Erythroblast (primary cell): Measurements from ENCODE around the gene MYO15B.

ENCODE experiments used
- GATA1 ChIP-seq: IDR thresholded peaks from 2 replicates; pipeline ENCODE4 v1.6.1; 2011; ENCODE audit warnings: low read depth, mild to moderate bottlenecking, control low read depth, low read length, moderate library complexity
- POLR2A ChIP-seq: IDR thresholded peaks from 2 replicates; pipeline ENCODE4 v1.6.1; 2011; ENCODE audit warnings: mild to moderate bottlenecking, low read length

DNA sequence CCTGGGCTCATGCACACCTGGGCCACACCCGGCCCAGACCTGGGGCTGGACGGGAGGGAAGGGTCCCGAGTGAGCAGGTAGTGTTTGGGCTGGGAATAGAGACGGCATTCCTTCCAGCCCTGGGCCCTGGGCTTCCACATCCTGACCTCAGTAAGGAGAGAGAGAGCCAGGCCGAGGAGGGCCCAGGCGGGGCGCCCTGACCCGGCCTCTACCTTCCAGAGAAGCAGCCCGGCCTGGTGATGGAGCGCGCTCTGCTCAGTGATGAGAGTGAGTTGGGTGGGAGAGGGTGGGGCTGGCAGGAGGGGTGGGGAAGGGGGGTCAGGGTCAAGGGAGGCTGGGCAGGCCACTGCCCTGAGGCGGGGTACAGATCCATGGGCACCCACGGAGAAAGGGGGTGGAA lies 13.6 kb upstream of the MYO15B start:
- TF ChIP-seq POLR2A (no peak), GATA1 (no peak)
